ENCODE results near the gene ACAD11.

ACAD11 gene

GRCh38 chr3:132596816-132597433 lies 62.7 kb downstream of the ACAD11 start, which contains the start of gene ACKR4:
TSS of gene ACKR4 (plus strand) at chr3:132597270. CDS start at chr3:132600398, 3,128 bp downstream.
- peak within 1 kb of the TSS; percentile 20 for H3K27ac Mint-ChIP-seq
- H3K4me3 Mint-ChIP-seq: no peak within 1 kb of the TSS
- no peak for DNase-seq (ENCODE audit: low spot score in 2 of 2)
- no peaks in the 10 kb centered on the region for H3K9me3 Mint-ChIP-seq
- peaks cover 12% of the 10 kb centered on the region for H3K36me3 Mint-ChIP-seq
- H3K4me1 Mint-ChIP-seq: no peaks in the 10 kb centered on the region
- ATAC-seq: no peak

DNA sequence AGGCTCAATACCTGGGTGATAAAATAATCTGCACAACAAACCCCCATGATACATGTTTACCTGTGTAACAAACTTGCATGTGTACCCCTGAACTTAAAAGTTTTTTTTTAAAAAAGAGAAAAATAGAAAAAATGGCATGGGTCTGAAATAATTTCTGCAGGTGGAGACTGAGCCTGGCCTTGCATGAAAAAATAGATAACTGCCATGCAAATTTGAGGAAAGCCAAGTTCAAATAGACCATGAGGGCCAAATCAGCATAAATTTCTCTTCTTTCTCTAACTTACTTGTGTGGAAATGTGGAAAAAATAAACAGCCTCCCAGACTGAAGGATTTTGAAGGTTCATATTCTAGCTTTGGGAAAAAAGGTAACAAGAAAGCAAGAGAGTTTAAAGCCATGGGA lies 63.3 kb downstream of the ACAD11 start:
- H3K36me3 Mint-ChIP-seq: peaks cover 12% of the 10 kb centered on the region
- H3K9me3 Mint-ChIP-seq: no peaks in the 10 kb centered on the region
- ATAC-seq (no peak), DNase-seq (ENCODE audit: low spot score in 2 of 2) (no peak)
- H3K27ac Mint-ChIP-seq: peak overlapping the region; percentile 20
- H3K4me1 Mint-ChIP-seq: no peaks in the 10 kb centered on the region
- H3K4me3 Mint-ChIP-seq: no peak overlapping the region

DNA sequence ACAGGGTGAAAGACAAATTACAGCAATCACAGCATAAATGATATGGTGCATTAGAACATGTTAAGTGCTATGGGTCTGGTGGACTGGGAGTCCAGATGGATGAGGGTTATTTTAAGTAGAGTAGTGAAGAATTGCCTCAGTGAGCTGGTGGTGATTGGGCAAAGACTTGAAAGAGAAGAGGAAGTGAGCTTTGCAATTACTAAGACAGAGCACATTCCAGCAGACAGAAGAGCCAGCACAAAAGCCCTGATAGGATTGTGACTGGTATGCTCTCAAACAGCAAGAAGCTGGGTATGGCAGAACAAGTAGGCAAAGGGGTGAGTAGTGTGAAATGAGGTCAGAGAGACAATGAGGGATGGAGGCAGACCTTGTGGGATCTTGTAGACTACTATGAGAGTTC lies 64.6 kb downstream of the ACAD11 start:
- no peaks in the 10 kb centered on the region for H3K4me1 Mint-ChIP-seq
- H3K36me3 Mint-ChIP-seq: peaks cover 12% of the 10 kb centered on the region
- ATAC-seq (no peak), DNase-seq (ENCODE audit: low spot score in 2 of 2) (no peak)
- H3K27ac Mint-ChIP-seq: no peak overlapping the region
- no peaks in the 10 kb centered on the region for H3K9me3 Mint-ChIP-seq
- no peak overlapping the region for H3K4me3 Mint-ChIP-seq

GRCh38 chr3:132594498-132594897 lies 65.1 kb downstream of the ACAD11 start:
- H3K9me3 Mint-ChIP-seq: no peaks in the 10 kb centered on the region
- no peak overlapping the region for H3K4me3 Mint-ChIP-seq
- DNase-seq (ENCODE audit: low spot score in 2 of 2): no peak
- no peak for ATAC-seq
- H3K36me3 Mint-ChIP-seq: peaks cover 12% of the 10 kb centered on the region
- no peaks in the 10 kb centered on the region for H3K4me1 Mint-ChIP-seq
- no peak overlapping the region for H3K27ac Mint-ChIP-seq

DNA sequence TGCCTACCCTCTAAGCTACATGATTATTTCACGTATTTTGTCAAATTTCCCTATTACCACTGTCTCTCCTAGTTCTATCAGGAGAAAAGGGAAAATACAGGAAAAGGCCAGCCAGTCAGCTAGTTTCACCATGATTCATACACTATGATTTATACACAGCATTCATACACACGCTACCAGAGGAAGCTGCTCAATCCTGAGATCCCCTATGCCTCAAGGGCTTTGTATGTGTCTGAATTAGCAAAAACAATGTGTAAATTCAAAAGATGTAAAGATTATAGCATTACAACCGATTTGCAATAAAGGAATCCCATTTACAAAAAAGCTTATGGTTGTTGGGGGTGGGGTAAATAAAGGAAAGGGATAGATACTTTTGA lies 65.7 kb downstream of the ACAD11 start:
- Mint-ChIP-seq H3K4me1 (no peaks in the 10 kb centered on the region), H3K9me3 (no peaks in the 10 kb centered on the region), H3K4me3 (no peak overlapping the region), H3K36me3 (peaks cover 12% of the 10 kb centered on the region), H3K27ac (no peak overlapping the region)
- ATAC-seq (no peak), DNase-seq (ENCODE audit: low spot score in 2 of 2) (no peak)

DNA sequence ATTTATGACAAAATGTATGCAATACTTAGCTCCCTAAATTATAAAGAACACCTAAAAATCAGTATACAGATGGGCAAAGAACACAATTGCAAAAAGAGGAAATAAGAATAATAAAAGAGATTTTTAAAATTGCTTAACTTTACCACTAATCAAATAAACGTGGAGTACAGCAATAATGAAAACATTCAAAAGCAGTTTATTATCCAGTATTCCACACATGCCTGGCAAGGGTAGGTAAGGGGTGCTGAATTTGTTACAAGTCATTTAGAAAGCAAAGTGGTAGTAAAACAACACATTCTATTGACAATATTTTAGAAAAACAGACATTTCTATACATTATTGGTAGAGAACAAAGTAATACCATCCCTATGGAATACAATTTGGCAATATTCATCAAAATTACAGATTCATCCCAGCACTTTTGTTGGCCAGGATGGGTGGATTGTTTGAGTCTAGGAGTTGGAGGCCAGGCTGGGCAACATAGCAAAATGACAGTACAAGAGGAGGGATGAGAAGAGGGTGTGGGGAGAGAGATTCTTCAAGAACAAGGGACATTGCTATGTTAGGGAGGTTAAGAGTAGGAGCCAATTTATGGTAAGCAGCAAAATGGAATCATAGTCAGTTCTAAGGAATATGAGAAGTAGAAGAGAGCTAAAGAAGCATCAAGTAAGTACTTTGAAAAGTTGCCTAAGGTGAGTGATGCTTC lies 66.2 kb downstream of the ACAD11 start:
- no peak for ATAC-seq
- Mint-ChIP-seq H3K9me3 (no peaks in the 10 kb centered on the region), H3K4me3 (no peak overlapping the region), H3K36me3 (peaks cover 6% of the 10 kb centered on the region), H3K27ac (no peak overlapping the region), H3K4me1 (no peaks in the 10 kb centered on the region)
- no peak for DNase-seq (ENCODE audit: low spot score in 2 of 2)

DNA sequence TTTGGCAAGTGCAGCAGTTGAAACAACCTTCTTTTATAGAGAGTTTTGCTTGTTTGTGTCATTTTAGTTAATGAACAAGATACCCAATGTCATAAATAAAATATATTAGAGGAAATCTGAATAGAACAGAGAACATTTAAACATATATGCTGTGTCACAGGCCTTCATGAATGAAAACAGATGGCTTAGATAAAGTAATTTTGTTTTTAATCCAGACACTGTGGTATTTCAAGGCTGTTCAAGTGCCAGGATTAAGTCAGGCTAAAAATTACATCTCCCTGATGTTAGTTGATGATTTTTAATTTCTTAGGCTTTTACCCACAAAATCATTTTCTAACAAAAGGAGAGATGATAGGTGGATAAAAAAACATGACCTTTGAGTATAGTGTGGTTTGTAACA lies 67.4 kb downstream of the ACAD11 start:
- peaks cover under 1% of the 10 kb centered on the region for H3K9me3 Mint-ChIP-seq
- no peak overlapping the region for H3K4me3 Mint-ChIP-seq
- no peak for ATAC-seq
- H3K36me3 Mint-ChIP-seq: peaks cover 6% of the 10 kb centered on the region
- no peak for DNase-seq (ENCODE audit: low spot score in 2 of 2)
- H3K27ac Mint-ChIP-seq: no peak overlapping the region
- H3K4me1 Mint-ChIP-seq: no peaks in the 10 kb centered on the region

DNA sequence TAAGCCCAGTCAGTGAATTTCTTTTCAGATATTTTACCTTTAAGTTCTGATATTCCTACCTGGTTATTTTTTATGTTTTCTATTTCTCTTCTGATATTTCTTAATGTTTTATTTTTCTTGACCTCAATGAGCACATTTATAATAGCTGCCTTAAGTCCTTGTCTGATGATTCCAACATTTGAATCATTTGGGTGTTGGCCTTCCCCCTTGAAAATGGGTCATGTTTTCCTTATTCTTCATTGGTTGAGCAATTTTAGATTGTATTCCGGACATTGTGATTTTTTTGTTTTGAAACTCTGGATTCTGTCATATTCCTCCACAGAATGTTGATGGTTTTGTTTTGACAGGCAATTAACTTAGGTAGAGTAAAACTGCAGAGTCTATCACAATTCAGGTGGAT lies 72.2 kb downstream of the ACAD11 start:
- Mint-ChIP-seq H3K4me1 (no peaks in the 10 kb centered on the region), H3K4me3 (no peak overlapping the region), H3K27ac (no peak overlapping the region), H3K9me3 (peaks cover 2% of the 10 kb centered on the region), H3K36me3 (no peaks in the 10 kb centered on the region)
- ATAC-seq (no peak), DNase-seq (ENCODE audit: low spot score in 2 of 2) (no peak)

DNA sequence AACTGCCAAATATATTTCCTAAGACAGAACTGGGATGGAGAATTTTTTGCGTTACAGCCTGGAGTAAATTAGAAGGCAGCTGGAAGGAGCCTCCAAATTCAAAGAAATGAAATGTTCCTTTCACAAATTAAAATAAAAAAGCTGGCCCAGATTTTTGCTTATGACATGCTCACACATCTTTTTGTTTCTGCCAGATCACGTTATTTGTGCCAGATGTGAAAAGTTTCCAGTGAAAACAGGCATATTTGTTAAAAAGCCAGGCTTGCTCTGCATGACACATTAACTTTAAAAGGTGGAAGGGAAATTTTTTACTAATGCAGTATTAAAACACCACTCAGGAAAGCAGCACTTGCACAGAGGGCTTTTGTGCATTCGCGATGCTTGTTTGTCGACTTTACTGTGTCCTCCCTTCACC lies 85.8 kb downstream of the ACAD11 start:
- Mint-ChIP-seq H3K9me3 (peaks cover 2% of the 10 kb centered on the region), H3K36me3 (peaks cover 57% of the 10 kb centered on the region)
- ATAC-seq: no peak

GRCh38 chr3:132570016-132570415 lies 89.6 kb downstream of the ACAD11 start:
- H3K9me3 Mint-ChIP-seq: peaks cover 2% of the 10 kb centered on the region
- H3K36me3 Mint-ChIP-seq: peaks cover 25% of the 10 kb centered on the region
- peak overlapping the region; percentile 29 for H3K4me3 Mint-ChIP-seq
- peaks cover 18% of the 10 kb centered on the region for H3K4me1 Mint-ChIP-seq
- no peak for DNase-seq (ENCODE audit: low spot score in 2 of 2)
- H3K27ac Mint-ChIP-seq: peak overlapping the region; percentile 89
- ATAC-seq: no peak

More for the DNA sequence above, 85.8 kb downstream of the ACAD11 start:
- no peak overlapping the region for H3K4me3 Mint-ChIP-seq
- H3K4me1 Mint-ChIP-seq: peaks cover 11% of the 10 kb centered on the region
- DNase-seq (ENCODE audit: low spot score in 2 of 2): no peak
- no peak overlapping the region for H3K27ac Mint-ChIP-seq

DNA sequence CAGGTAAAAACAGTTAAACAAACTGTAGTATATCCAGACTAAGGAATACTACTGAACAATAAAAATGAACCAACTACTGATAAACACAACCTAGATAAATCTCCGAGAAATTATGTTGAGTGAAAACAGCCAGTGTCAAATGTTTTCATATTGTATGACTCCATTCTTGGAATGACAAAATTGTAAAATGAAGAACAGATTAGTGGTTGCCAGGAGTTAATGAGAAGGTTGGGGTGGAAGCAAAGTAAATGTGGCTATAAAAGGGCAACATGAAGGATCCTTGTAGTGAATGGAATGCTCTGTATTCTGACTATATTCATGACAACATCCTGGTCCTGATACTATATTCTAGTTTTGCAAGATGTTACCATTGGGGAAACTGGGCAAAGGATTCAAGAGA lies 90.0 kb downstream of the ACAD11 start:
- no peak for DNase-seq (ENCODE audit: low spot score in 2 of 2)
- Mint-ChIP-seq H3K27ac (peak overlapping the region; percentile 89), H3K9me3 (peaks cover 2% of the 10 kb centered on the region)

GRCh38 chr3:132569153-132569552 lies 90.5 kb downstream of the ACAD11 start:
- Mint-ChIP-seq H3K4me3 (peak overlapping the region; percentile 29), H3K4me1 (peaks cover 18% of the 10 kb centered on the region), H3K27ac (peak overlapping the region; percentile 89), H3K9me3 (peaks cover 2% of the 10 kb centered on the region), H3K36me3 (peaks cover 18% of the 10 kb centered on the region)
- DNase-seq (ENCODE audit: low spot score in 2 of 2): no peak
- peak; percentile 98 for ATAC-seq

More for the DNA sequence above, 90.0 kb downstream of the ACAD11 start:
- Mint-ChIP-seq H3K36me3 (peaks cover 20% of the 10 kb centered on the region), H3K4me1 (peaks cover 18% of the 10 kb centered on the region), H3K4me3 (peak overlapping the region; percentile 29)
- ATAC-seq: peak; percentile 68

DNA sequence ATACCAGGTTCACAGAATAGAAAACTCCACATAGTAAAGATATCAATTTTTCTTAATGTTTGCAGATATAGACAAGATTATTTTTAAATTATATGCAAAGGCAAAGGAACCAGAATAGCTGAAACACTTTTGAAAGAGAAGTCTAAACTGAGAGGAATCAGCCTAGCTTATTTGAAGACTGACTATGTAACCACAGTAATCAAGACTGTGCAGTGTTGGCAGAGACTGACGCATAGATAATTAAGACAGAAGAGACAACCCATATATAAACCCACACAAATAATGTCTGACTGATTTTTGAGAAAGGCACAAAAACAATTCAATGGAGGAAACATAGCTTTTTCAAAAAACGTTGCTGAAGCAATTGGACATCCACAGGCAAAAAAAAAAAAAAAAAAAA lies 91.2 kb downstream of the ACAD11 start:
- H3K9me3 Mint-ChIP-seq: peaks cover 2% of the 10 kb centered on the region
- ATAC-seq: peak; percentile 57
- H3K36me3 Mint-ChIP-seq: peaks cover 18% of the 10 kb centered on the region
- peaks cover 18% of the 10 kb centered on the region for H3K4me1 Mint-ChIP-seq
- H3K4me3 Mint-ChIP-seq: peak overlapping the region; percentile 29
- H3K27ac Mint-ChIP-seq: peak overlapping the region; percentile 89
- no peak for DNase-seq (ENCODE audit: low spot score in 2 of 2)

GRCh38 chr3:132564070-132564465 lies 95.5 kb downstream of the ACAD11 start:
- Mint-ChIP-seq H3K27ac (no peak overlapping the region), H3K4me3 (no peak overlapping the region), H3K9me3 (no peaks in the 10 kb centered on the region), H3K36me3 (peaks cover 17% of the 10 kb centered on the region), H3K4me1 (peaks cover 10% of the 10 kb centered on the region)
- ATAC-seq (no peak), DNase-seq (ENCODE audit: low spot score in 2 of 2) (no peak)

DNA sequence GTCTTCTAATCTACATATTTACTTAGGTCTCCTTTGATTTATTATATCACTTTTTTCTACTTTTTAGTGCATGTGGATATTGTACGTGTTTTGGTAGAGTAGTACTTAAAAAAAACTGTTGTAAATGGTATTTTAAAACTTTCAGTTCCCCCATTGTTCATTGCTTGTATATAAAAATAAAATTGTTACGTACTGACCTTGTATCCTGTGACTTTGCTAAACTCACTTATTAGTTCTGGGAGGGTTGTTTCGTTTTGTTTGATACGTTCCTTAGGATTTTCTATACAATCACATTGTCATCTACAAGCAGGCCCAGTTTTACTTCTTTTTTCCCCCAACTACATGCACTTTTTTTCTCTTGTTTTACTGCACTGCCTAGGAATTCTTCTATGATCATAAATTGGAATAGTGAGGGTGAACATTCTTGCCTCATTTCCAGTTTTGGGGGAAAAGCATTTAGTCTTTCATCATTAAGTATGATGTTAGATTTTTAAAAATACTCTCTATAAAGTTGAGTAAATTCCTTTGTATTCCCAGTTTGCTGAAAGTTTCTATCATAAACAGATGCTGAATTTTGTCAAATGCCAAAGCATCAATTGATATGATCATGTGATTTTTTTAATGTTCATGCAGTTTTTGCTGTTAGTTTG lies 96.1 kb downstream of the ACAD11 start:
- ATAC-seq: no peak
- H3K36me3 Mint-ChIP-seq: peaks cover 12% of the 10 kb centered on the region
- H3K9me3 Mint-ChIP-seq: no peaks in the 10 kb centered on the region

DNA sequence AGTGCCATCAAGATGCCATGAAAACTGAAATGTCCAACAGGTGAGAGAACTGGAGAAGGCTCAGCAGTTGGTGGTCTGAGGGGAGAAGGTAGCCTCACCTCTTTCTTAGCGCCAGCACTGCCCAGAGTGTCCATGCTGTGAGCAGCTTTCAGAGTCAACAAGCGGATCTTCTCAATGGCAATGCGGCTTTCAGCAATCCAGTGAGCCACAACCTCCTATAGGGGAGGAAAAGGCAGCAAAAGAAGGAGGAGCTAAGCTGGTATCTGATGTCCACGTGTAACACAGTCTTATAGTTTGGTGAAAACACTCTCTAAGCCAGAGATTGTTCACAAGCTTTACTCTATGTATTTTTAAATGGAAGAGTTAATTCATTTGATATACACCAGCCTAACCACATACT lies 98.6 kb downstream of the ACAD11 start:
- Mint-ChIP-seq H3K36me3 (peaks cover 10% of the 10 kb centered on the region), H3K27ac (no peak overlapping the region)
- ATAC-seq: no peak

More for the DNA sequence above, 96.1 kb downstream of the ACAD11 start:
- Mint-ChIP-seq H3K4me3 (no peak overlapping the region), H3K27ac (no peak overlapping the region), H3K4me1 (peaks cover 5% of the 10 kb centered on the region)
- no peak for DNase-seq (ENCODE audit: low spot score in 2 of 2)

More for the DNA sequence above, 98.6 kb downstream of the ACAD11 start:
- H3K4me1 Mint-ChIP-seq: no peaks in the 10 kb centered on the region
- no peak for DNase-seq (ENCODE audit: low spot score in 2 of 2)
- H3K4me3 Mint-ChIP-seq: no peak overlapping the region
- H3K9me3 Mint-ChIP-seq: no peaks in the 10 kb centered on the region
